ENCODE results near the gene ERC1. TPM values are rescaled to one million over a fixed set of nuclear protein-coding genes. Genes with fewer than 3 reads are reported as not detected.

Gene ERC1
- total RNA-seq, 2 experiments from 2014 or later, result 24.7 to 31.9 TPM

DNA sequence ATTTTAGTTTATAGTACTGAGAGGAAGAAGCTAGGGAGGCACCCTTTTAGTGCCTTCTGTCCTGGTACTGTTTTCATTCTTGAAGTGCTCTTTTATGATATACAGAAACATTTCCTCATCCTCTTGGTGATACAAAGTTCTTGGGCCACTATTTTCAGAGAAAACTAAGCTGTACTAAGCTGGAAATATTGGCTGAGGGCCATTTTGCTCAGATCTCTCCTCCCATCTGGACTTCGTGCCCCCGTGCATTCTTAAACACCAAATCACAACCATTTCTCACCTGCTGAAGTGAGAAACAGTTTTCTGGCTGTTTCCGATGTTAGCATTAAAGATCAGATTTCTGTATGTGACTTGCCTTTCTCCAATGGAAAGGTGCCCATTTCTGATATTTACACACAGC, 444.4 kb downstream of the ERC1 start:
- peaks cover 2% of the 10 kb centered on the region for H3K36me3 Mint-ChIP-seq (ENCODE audit: low read depth)
- CTCF ChIA-PET, result interaction anchor here (1.1 to 1.6 kb wide), 3 partner anchors 14 to 318 kb away, joined by 3 to 4 read pairs (median 3); no protein-coding TSS in a partner anchor

DNA sequence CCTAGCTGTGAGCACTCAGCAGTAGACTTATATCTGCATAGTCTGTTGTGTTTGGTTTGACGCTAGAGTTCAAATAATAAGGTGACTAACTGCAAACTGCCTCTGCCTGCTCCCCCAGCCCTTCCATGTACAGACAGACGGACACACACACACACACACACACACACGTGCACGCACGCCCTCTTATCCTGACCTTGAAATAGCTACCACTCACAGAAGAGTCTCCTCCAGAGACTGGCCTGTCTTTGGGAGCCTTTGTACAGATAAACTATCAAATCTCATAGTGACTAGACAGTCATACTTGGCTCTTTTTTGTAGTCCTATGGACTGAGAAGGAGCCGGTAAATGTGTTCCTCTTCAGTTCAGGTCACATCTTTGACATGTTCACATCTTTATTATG, 445.0 kb downstream of the ERC1 start:
- no peaks in the 10 kb centered on the region for H3K9me3 Mint-ChIP-seq (ENCODE audit: low read depth)
- DNase-seq (no peak), ATAC-seq (no peak)
- no peaks in the 10 kb centered on the region for H3K27me3 Mint-ChIP-seq
- no peaks in the 10 kb centered on the region for H3K4me1 Mint-ChIP-seq
- POLR2A ChIA-PET, result no interaction called here
- H3K27ac Mint-ChIP-seq, result no peak overlapping the region
- H3K4me3 Mint-ChIP-seq, result no peak overlapping the region
- intact Hi-C loops (cut with DNase I, micrococcal nuclease), result no loop called here
- CTCF ChIA-PET, result interaction anchor here (0.5 to 1.6 kb wide), 4 partner anchors 14 to 318 kb away, joined by 3 to 4 read pairs (median 3); no protein-coding TSS in a partner anchor
- H3K36me3 Mint-ChIP-seq (ENCODE audit: low read depth), result peaks cover 2% of the 10 kb centered on the region

More for the DNA sequence above, 444.4 kb downstream of the ERC1 start:
- POLR2A ChIA-PET, result no interaction called here
- Mint-ChIP-seq H3K9me3 (ENCODE audit: low read depth) (no peaks in the 10 kb centered on the region), H3K4me1 (no peaks in the 10 kb centered on the region), H3K27me3 (no peaks in the 10 kb centered on the region), H3K4me3 (no peak overlapping the region), H3K27ac (no peak overlapping the region)
- no peak for DNase-seq
- no peak for ATAC-seq
- intact Hi-C loops (cut with DNase I, micrococcal nuclease), result no loop called here

DNA sequence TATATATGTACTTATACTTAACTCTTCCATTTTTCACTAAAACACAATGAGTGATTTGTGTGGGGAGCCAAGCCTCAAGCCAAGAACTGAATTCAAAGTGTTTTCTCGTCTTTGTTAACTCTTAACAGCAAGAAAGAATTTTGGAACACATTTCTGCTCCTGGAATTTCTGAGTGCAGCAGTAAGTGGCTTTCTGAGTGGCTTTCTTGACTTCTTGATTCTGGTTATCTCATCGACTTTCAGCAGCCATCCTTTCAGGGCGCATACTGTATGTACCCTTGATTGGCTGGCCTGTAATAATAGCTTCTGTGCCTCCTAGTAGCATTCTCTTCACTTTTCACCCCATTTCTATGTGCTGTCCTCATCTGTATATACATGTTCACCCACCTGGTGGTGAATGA, 446.0 kb downstream of the ERC1 start:
- H3K9me3 Mint-ChIP-seq (ENCODE audit: low read depth), result no peaks in the 10 kb centered on the region
- intact Hi-C loops (cut with DNase I, micrococcal nuclease), result no loop called here
- ChIA-PET CTCF (no interaction called here), POLR2A (no interaction called here)
- H3K27ac Mint-ChIP-seq, result no peak overlapping the region
- H3K27me3 Mint-ChIP-seq, result no peaks in the 10 kb centered on the region
- no peaks in the 10 kb centered on the region for H3K4me1 Mint-ChIP-seq
- H3K4me3 Mint-ChIP-seq, result no peak overlapping the region
- ATAC-seq (no peak), DNase-seq (no peak)
- H3K36me3 Mint-ChIP-seq (ENCODE audit: low read depth), result peaks cover 2% of the 10 kb centered on the region

DNA sequence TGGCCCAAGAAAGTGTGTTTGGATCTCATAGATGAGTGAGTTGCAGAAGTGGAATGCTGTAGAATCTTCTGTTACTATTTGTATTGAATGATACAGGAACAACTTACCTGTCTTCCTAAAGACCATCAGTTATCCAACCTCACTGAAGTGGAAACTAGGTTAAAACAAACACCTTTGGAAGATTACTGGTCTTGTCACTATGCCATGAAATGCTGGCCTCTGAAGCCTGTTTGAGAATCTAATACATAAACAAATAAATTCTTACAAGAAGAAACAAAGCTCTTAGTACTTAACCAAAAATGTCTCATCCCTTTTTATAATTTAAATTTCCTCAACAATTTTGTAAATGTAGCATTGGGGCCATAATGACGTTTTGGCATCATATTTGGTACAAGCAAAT, 448.2 kb downstream of the ERC1 start:
- Mint-ChIP-seq H3K4me3 (no peak overlapping the region), H3K27ac (no peak overlapping the region), H3K4me1 (no peaks in the 10 kb centered on the region), H3K9me3 (ENCODE audit: low read depth) (no peaks in the 10 kb centered on the region), H3K36me3 (ENCODE audit: low read depth) (peaks cover 2% of the 10 kb centered on the region), H3K27me3 (no peaks in the 10 kb centered on the region)
- ChIA-PET POLR2A (no interaction called here), CTCF (interaction anchor here (1.0 kb wide), 1 partner anchor 34 kb away, joined by 3 read pairs; no protein-coding TSS in a partner anchor)
- intact Hi-C loops (cut with DNase I, micrococcal nuclease), result no loop called here
- no peak for DNase-seq
- no peak for ATAC-seq

DNA sequence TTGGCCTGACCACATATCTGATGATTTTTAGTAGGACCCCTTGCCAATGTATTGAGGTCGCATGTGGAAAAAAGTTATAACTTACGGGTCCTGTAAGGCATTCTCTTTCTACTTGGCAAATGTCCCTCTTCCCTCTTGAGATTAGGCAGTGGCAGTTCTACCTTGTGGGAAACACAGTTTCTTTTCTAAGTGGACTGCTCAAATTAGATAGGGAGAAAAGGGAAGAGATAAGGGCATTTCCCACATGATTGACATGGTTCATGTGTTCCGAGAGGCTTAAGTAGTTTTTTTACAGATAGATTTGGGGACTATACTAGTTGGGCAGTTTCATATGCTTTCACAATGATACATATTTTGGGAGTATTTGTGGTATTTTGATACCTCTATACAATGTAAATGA, 448.7 kb downstream of the ERC1 start:
- H3K9me3 Mint-ChIP-seq (ENCODE audit: low read depth), result no peaks in the 10 kb centered on the region
- CTCF ChIA-PET, result interaction anchor here (1.0 kb wide), 1 partner anchor 34 kb away, joined by 3 read pairs; no protein-coding TSS in a partner anchor
- no peak overlapping the region for H3K4me3 Mint-ChIP-seq
- no peak overlapping the region for H3K27ac Mint-ChIP-seq
- H3K36me3 Mint-ChIP-seq (ENCODE audit: low read depth), result peaks cover 2% of the 10 kb centered on the region
- ATAC-seq (no peak), DNase-seq (no peak)
- no peaks in the 10 kb centered on the region for H3K27me3 Mint-ChIP-seq
- H3K4me1 Mint-ChIP-seq, result no peaks in the 10 kb centered on the region
- POLR2A ChIA-PET, result no interaction called here
- intact Hi-C loops (cut with DNase I, micrococcal nuclease), result no loop called here

DNA sequence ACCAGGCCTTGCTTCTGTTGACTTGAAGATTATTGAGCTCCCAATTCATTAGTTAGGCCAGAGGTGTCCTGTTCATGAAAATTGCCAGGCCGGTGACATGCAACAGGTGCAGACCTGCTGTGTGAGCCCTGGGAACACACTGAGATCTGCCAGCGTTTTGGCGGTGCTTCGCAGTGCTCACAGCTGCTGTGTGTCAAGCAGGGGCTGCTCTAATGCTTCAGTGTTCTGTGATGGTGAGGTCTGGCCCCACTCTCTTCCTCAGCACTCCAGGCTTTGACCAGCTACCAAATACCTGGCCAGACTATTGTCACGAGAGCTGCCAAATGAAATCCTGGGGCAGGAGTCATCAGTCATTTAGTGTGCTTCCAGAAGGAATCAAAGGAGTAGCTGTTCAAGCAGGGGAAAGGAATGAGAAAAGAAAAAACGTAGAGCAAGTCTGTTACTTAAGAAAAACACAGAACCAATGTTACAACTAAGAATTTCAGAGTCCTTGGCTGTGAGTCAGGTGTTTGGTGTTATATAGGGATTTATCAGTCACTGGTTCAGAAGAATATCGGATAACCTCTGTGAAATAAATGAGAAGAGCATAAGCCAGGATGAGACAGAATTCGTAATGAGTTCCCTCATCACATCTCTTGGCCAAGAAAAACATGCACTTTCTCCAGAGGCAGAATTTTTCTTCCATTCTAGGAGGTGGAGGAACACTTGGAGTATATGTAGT, 452.6 kb downstream of the ERC1 start:
- no peak for DNase-seq
- intact Hi-C loops (cut with DNase I, micrococcal nuclease), result no loop called here
- H3K4me1 Mint-ChIP-seq, result no peaks in the 10 kb centered on the region
- CTCF ChIA-PET, result interaction anchor here (1.2 kb wide), 1 partner anchor 149 kb away, joined by 3 read pairs; no protein-coding TSS in a partner anchor
- no peaks in the 10 kb centered on the region for H3K27me3 Mint-ChIP-seq
- no peak for ATAC-seq
- H3K9me3 Mint-ChIP-seq (ENCODE audit: low read depth), result no peaks in the 10 kb centered on the region
- peaks cover 18% of the 10 kb centered on the region for H3K36me3 Mint-ChIP-seq (ENCODE audit: low read depth)
- POLR2A ChIA-PET, result no interaction called here
- no peak overlapping the region for H3K4me3 Mint-ChIP-seq
- H3K27ac Mint-ChIP-seq, result no peak overlapping the region

DNA sequence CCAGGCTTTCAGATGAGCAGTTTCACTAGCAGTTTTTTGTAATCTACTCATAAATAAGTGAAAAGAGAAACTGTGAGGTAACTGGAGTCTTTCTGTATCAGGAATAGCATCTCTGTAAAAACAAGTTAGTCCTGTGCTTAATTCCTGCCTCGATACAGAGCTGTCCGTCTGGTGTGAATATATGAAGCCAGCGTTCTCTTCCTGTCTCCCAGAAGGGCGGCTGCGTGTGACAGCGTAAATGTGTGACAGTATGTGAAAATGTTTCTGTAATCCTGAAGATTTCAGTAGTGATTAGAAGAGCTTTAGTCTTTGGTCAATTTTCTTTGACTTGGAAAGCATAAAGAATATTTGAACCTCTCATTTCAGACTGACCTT, 453.1 kb downstream of the ERC1 start:
- H3K4me3 Mint-ChIP-seq, result no peak overlapping the region
- no peak overlapping the region for H3K27ac Mint-ChIP-seq
- peaks cover 19% of the 10 kb centered on the region for H3K36me3 Mint-ChIP-seq (ENCODE audit: low read depth)
- ATAC-seq, result no peak
- ChIA-PET POLR2A (no interaction called here), CTCF (interaction anchor here (0.6 to 1.2 kb wide), 2 partner anchors 139 to 148 kb away, joined by 3 read pairs; no protein-coding TSS in a partner anchor)
- no peak for DNase-seq
- no peaks in the 10 kb centered on the region for H3K27me3 Mint-ChIP-seq
- intact Hi-C loops (cut with DNase I, micrococcal nuclease), result no loop called here
- H3K4me1 Mint-ChIP-seq, result no peaks in the 10 kb centered on the region
- H3K9me3 Mint-ChIP-seq (ENCODE audit: low read depth), result no peaks in the 10 kb centered on the region

DNA sequence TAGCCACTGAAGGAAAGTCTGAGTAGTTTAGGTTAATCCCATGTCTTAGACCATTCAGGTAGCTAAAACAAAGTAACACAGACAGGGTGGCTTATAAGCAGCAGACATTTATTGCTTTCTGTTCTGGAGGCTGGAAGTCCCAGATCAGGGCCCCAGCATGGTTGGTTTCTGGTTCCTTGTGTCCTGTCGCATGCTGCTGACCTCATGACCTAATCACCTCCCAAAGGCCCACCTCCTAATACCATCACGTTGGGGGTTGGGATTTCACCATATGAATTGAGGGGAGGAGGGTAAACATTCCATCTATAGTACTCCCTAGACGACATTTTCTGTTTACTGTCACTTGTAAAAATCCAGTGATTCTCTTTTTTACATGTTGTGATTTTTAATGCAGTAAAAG, 454.8 kb downstream of the ERC1 start:
- Mint-ChIP-seq H3K4me1 (no peaks in the 10 kb centered on the region), H3K36me3 (ENCODE audit: low read depth) (peaks cover 17% of the 10 kb centered on the region), H3K4me3 (no peak overlapping the region), H3K27ac (no peak overlapping the region), H3K27me3 (no peaks in the 10 kb centered on the region), H3K9me3 (ENCODE audit: low read depth) (no peaks in the 10 kb centered on the region)
- ChIA-PET POLR2A (no interaction called here), CTCF (interaction anchor here (0.7 kb wide), 1 partner anchor 67 kb away, joined by 3 read pairs; no protein-coding TSS in a partner anchor)
- intact Hi-C loops (cut with DNase I, micrococcal nuclease), result no loop called here
- DNase-seq (no peak), ATAC-seq (no peak)

DNA sequence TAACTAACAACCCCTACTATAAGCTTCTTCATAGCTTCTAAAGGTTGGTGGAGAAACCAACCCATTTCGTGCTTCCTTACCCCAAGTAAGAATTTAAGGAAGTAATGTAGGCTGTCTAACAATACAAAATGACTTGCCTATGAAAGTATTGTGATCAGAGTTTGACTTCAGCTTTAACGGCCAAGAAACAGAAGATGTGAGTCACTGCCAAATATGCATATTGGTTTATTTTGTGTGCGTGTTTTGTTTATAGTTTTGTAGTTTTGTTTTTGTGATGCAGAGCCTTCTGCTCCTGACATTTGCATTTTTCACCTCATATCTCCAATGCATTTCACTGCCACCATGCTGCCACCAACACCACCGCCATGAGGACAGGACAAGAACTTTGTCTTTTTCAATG, 457.3 kb downstream of the ERC1 start:
- DNase-seq, result no peak
- Mint-ChIP-seq H3K27ac (no peak overlapping the region), H3K4me3 (no peak overlapping the region), H3K27me3 (no peaks in the 10 kb centered on the region), H3K9me3 (ENCODE audit: low read depth) (no peaks in the 10 kb centered on the region), H3K4me1 (no peaks in the 10 kb centered on the region), H3K36me3 (ENCODE audit: low read depth) (peaks cover 19% of the 10 kb centered on the region)
- ATAC-seq, result no peak
- ChIA-PET CTCF (interaction anchor here (0.7 to 1.1 kb wide), 3 partner anchors 12 to 105 kb away, joined by 3 read pairs; no protein-coding TSS in a partner anchor), POLR2A (no interaction called here)
- intact Hi-C loops (cut with DNase I, micrococcal nuclease), result no loop called here

DNA sequence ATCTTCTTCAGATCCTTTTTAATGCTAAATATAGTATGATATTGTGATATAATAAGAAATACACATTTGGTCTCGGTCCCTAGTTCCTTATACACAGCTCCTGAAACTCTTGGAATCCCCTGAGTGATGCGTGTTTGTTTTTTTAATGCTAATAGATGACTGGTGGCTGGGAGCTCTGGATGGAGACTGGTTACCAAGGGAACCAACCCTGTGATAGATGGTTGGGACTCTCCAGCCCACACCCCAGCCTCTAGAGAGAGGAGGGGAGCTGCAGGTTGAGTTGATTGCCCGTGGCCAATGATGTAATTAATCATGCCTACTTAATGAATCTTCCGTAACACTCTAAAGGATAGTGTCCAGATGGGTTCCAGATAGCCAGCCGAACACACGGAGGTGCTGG, 462.8 kb downstream of the ERC1 start:
- DNase-seq (no peak), ATAC-seq (no peak)
- H3K9me3 Mint-ChIP-seq (ENCODE audit: low read depth), result no peaks in the 10 kb centered on the region
- CTCF ChIA-PET, result interaction anchor here (0.5 to 1.3 kb wide), 2 partner anchors 335 to 338 kb away, joined by 4 read pairs; no protein-coding TSS in a partner anchor
- no peak overlapping the region for H3K4me3 Mint-ChIP-seq
- H3K36me3 Mint-ChIP-seq (ENCODE audit: low read depth), result peaks cover 2% of the 10 kb centered on the region
- H3K27ac Mint-ChIP-seq, result no peak overlapping the region
- POLR2A ChIA-PET, result no interaction called here
- no peaks in the 10 kb centered on the region for H3K4me1 Mint-ChIP-seq
- no peaks in the 10 kb centered on the region for H3K27me3 Mint-ChIP-seq
- intact Hi-C loops (cut with DNase I, micrococcal nuclease), result no loop called here

DNA sequence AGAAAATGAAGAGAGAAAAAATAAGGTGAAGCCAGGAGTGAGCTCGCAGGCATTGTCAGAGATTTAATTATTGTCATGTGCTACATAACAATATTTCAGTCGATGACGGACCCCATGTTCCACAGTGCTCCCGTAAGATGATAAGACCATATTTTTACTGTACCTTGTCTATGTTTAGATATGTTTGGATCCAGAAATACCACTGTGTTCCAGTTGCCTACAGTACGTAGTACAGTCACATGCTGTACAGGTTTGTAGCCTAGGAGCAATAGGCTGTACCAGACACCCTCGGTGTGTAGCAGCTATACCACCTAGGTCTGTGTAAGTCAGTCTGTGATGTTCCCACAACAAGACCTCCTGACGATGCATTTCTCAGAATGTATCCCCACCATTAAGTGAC, 465.9 kb downstream of the ERC1 start:
- H3K36me3 Mint-ChIP-seq (ENCODE audit: low read depth), result peaks cover 5% of the 10 kb centered on the region
- intact Hi-C loops (cut with DNase I, micrococcal nuclease), result no loop called here
- no peak overlapping the region for H3K27ac Mint-ChIP-seq
- no peak for ATAC-seq
- no peak overlapping the region for H3K4me3 Mint-ChIP-seq
- POLR2A ChIA-PET, result interaction anchor here (0.7 kb wide), 1 partner anchor 200 kb away, joined by 3 read pairs; no protein-coding TSS in a partner anchor
- no peaks in the 10 kb centered on the region for H3K27me3 Mint-ChIP-seq
- CTCF ChIA-PET, result no interaction called here
- DNase-seq, result no peak
- no peaks in the 10 kb centered on the region for H3K9me3 Mint-ChIP-seq (ENCODE audit: low read depth)
- no peaks in the 10 kb centered on the region for H3K4me1 Mint-ChIP-seq

DNA sequence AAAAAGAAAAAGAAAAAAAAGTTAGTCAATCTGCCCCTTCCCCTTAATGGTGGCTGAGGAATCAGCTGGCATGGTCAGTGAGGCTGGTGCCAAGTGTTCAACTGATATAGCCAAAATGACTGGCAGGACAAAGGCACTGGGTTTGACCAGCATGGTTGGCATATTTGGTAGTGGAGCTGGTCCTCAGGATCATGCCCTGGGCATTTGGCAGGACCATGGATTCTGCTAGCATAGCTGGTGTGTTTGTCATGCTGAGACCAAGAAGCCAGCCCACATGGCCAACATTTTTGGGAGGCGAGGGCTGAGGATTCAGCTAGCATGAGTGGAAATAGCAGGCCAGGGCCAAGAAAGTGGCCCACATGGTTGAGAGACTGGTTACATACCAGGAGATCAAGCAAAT, 466.9 kb downstream of the ERC1 start:
- peaks cover 3% of the 10 kb centered on the region for H3K36me3 Mint-ChIP-seq (ENCODE audit: low read depth)
- no peak overlapping the region for H3K4me3 Mint-ChIP-seq
- H3K4me1 Mint-ChIP-seq, result no peaks in the 10 kb centered on the region
- POLR2A ChIA-PET, result no interaction called here
- intact Hi-C loops (cut with DNase I, micrococcal nuclease), result no loop called here
- ATAC-seq (no peak), DNase-seq (no peak)
- no peaks in the 10 kb centered on the region for H3K27me3 Mint-ChIP-seq
- H3K27ac Mint-ChIP-seq, result no peak overlapping the region
- CTCF ChIA-PET, result interaction anchor here (1.1 kb wide), 1 partner anchor 11 kb away, joined by 4 read pairs; no protein-coding TSS in a partner anchor
- no peaks in the 10 kb centered on the region for H3K9me3 Mint-ChIP-seq (ENCODE audit: low read depth)
